IPS DF 6.9 (cell line): ENCODE data around the gene TTPAL.

ENCODE experiments used
- DNase-seq: peaks from one replicate; pipeline ENCODE4 v3.0.0-alpha.2; 2013; ENCODE audit warnings: low read depth, low spot score
- H3K27ac ChIP-seq: one replicate; pipeline ENCODE4 v1.5.1; 2013; ENCODE audit warnings: low read length, control low read depth
- H3K27me3 ChIP-seq: 2 replicates; pipeline ENCODE4 v1.6.1; 2013; ENCODE audit warnings: mild to moderate bottlenecking, low read length; ENCODE audit not compliant: control insufficient read depth, insufficient read depth
- H3K36me3 ChIP-seq: 2 replicates; pipeline ENCODE4 v1.6.1; 2013; ENCODE audit warnings: low read length; ENCODE audit not compliant: control insufficient read depth, insufficient read depth
- H3K4me1 ChIP-seq: 2 replicates; pipeline ENCODE4 v1.6.1; 2013; ENCODE audit warnings: low read length; ENCODE audit not compliant: control insufficient read depth, insufficient read depth
- H3K4me3 ChIP-seq: 2 replicates; pipeline ENCODE4 v1.5.1; 2013; ENCODE audit warnings: mild to moderate bottlenecking, low read length
- H3K9me3 ChIP-seq: 2 replicates; pipeline ENCODE4 v1.6.1; 2013; ENCODE audit warnings: low read length, inconsistent platforms; ENCODE audit not compliant: control insufficient read depth, insufficient read depth
- WGBS: extraction: QIAGEN DNeasy Blood & Tissue Kit; methylation state at CpG from one replicate; pipeline ENCODE4 v1.1.7; 2013; ENCODE audit warnings: mixed read lengths, missing lambda C conversion rate; ENCODE audit not compliant: insufficient read length, insufficient coverage; 5-methylcytosine and 5-hydroxymethylcytosine counted together

TTPAL gene

GRCh38 chr20:44457016-44457415, 18.7 kb upstream of the TTPAL start:
- no CpG with 5 or more reads among the region's 6 CpGs for WGBS
- Histone ChIP-seq H3K9me3 (no peaks in the 10 kb centered on the region), H3K4me1 (no peaks in the 10 kb centered on the region), H3K27me3 (no peaks in the 10 kb centered on the region), H3K4me3 (no peak overlapping the region), H3K36me3 (no peaks in the 10 kb centered on the region), H3K27ac (no peak overlapping the region)
- DNase-seq = no peak

- H3K36me3 ChIP-seq = no peaks in the 10 kb centered on the region
- H3K4me1 ChIP-seq = no peaks in the 10 kb centered on the region
- no peak for DNase-seq
- H3K4me3 ChIP-seq = no peak overlapping the region
- no peaks in the 10 kb centered on the region for H3K9me3 ChIP-seq
- WGBS = no CpG with 5 or more reads among the region's 2 CpGs
- H3K27ac ChIP-seq = no peak overlapping the region
- no peaks in the 10 kb centered on the region for H3K27me3 ChIP-seq
Measured at GRCh38 chr20:44459271-44459670, 16.4 kb upstream of the TTPAL start.

DNA sequence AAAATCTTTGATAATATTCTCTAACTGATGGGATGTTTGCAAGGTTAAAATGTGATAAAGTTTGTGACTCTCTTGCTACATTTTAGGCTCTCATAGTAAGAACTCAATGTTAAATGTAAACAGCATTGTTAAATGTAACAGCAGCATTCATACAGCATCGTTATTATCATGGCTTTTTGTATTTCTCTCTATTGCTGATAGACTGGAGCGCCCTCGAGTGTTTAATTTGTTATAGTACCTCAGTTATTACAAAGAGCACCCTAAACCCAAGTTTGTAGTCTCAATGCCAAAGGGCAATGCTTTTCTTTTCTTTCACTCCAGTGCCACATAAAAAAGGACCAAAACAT, 14.9 kb upstream of the TTPAL start:
- no CpG with 5 or more reads among the region's 3 CpGs for WGBS
- no peak for DNase-seq
- H3K36me3 ChIP-seq = no peaks in the 10 kb centered on the region
- no peak overlapping the region for H3K4me3 ChIP-seq
- no peaks in the 10 kb centered on the region for H3K27me3 ChIP-seq
- no peaks in the 10 kb centered on the region for H3K9me3 ChIP-seq
- H3K4me1 ChIP-seq = no peaks in the 10 kb centered on the region
- H3K27ac ChIP-seq = no peak overlapping the region

- Histone ChIP-seq H3K4me1 (no peaks in the 10 kb centered on the region), H3K27ac (no peak overlapping the region), H3K4me3 (no peak overlapping the region), H3K27me3 (no peaks in the 10 kb centered on the region), H3K36me3 (no peaks in the 10 kb centered on the region), H3K9me3 (no peaks in the 10 kb centered on the region)
- no peak for DNase-seq
- WGBS = no CpG with 5 or more reads among the region's 6 CpGs
Measured at GRCh38 chr20:44461142-44461802, 14.4 kb upstream of the TTPAL start.

DNA sequence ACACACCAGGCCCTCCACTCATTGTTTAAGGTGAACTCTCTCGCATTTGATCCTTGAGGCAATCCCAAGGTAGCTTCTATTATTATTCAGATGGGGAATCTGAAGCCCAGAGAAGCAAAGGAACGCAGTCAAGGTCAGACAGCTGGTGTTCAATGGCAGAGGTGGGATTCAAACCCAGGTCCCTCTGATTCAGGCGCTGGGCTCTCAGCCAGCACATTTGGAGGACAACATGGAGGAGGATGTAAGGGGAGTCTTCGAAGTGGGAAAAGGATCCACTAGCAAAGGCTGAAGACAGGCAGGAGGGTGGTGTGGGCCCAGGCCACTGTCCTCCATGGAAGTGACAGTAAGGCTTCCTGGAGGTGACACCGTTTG, 13.9 kb upstream of the TTPAL start:
- Histone ChIP-seq H3K4me1 (no peaks in the 10 kb centered on the region), H3K27me3 (no peaks in the 10 kb centered on the region), H3K27ac (no peak overlapping the region), H3K36me3 (no peaks in the 10 kb centered on the region), H3K9me3 (no peaks in the 10 kb centered on the region), H3K4me3 (no peak overlapping the region)
- no CpG with 5 or more reads among the region's 5 CpGs for WGBS
- DNase-seq = no peak

DNA sequence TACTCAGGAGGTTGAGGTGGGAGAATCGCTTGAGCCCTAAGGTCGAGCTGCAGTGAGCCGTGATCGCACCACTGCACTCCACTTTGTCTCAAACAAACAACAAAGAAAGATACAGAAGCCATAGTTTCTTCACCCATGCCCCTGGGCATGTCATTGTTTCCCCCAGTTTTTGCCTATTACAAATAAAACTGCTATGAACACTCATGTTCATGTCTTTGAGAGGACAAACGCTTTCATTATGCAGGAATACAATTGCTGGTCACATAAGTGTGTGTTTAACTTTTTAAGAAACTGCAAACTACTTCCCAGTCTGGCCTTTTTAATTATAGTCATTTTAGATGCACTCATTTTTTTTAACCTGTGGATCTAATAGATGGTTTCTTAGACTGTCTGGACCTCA, 12.2 kb upstream of the TTPAL start:
- H3K4me3 ChIP-seq = no peak overlapping the region
- no CpG with 5 or more reads among the region's 5 CpGs for WGBS
- no peaks in the 10 kb centered on the region for H3K27me3 ChIP-seq

DNA sequence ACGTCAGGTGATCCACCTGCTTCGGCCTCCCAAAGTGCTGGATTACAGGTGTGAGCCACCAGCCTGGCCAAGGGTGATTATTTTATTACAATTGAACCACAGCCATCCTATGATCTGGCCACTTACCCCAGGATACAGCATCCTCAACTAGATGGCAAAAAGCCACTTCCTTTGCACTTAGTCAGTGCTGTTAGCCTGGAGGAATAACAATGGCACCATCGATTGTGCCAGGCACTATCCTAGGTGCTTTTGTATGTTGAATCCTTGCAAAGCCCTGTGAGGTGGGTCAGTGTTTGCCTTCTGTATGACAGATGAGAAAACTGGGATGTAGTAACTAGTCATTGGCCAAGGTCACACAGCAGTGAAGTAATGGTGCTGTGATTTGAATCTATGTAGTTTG, 11.2 kb upstream of the TTPAL start:
- Histone ChIP-seq H3K27me3 (no peaks in the 10 kb centered on the region), H3K4me3 (no peak overlapping the region), H3K27ac (no peak overlapping the region), H3K9me3 (no peaks in the 10 kb centered on the region), H3K4me1 (peaks cover 2% of the 10 kb centered on the region; the same call in 1 of the 2 replicates), H3K36me3 (no peaks in the 10 kb centered on the region)
- no peak for DNase-seq
- WGBS = no CpG with 5 or more reads among the region's 3 CpGs

More for the DNA sequence above, 12.2 kb upstream of the TTPAL start:
- peaks cover 2% of the 10 kb centered on the region; the same call in 1 of the 2 replicates for H3K4me1 ChIP-seq
- DNase-seq = no peak
- no peak overlapping the region for H3K27ac ChIP-seq
- no peaks in the 10 kb centered on the region for H3K9me3 ChIP-seq
- no peaks in the 10 kb centered on the region for H3K36me3 ChIP-seq

GRCh38 chr20:44465001-44465560, 10.6 kb upstream of the TTPAL start:
- peaks cover 2% of the 10 kb centered on the region; the same call in 1 of the 2 replicates for H3K4me1 ChIP-seq
- H3K27me3 ChIP-seq = no peaks in the 10 kb centered on the region
- H3K4me3 ChIP-seq = no peak overlapping the region
- no peaks in the 10 kb centered on the region for H3K36me3 ChIP-seq
- H3K9me3 ChIP-seq = no peaks in the 10 kb centered on the region
- WGBS = no CpG with 5 or more reads among the region's 3 CpGs
- DNase-seq = no peak
- H3K27ac ChIP-seq = no peak overlapping the region

- WGBS = no CpG with 5 or more reads among the region's 12 CpGs
Measured at GRCh38 chr20:44467289-44467883, 8.3 kb upstream of the TTPAL start.

GRCh38 chr20:44468044-44468782, 7.5 kb upstream of the TTPAL start:
- no peak overlapping the region for H3K27ac ChIP-seq
- no peaks in the 10 kb centered on the region for H3K36me3 ChIP-seq
- no peaks in the 10 kb centered on the region for H3K9me3 ChIP-seq
- H3K4me1 ChIP-seq = peaks cover 2% of the 10 kb centered on the region; the same call in 1 of the 2 replicates
- H3K27me3 ChIP-seq = no peaks in the 10 kb centered on the region
- no peak for DNase-seq
- H3K4me3 ChIP-seq = no peak overlapping the region
- no CpG with 5 or more reads among the region's 8 CpGs for WGBS

More at GRCh38 chr20:44467289-44467883, 8.3 kb upstream of the TTPAL start:
- Histone ChIP-seq H3K36me3 (no peaks in the 10 kb centered on the region), H3K4me3 (no peak overlapping the region), H3K27ac (no peak overlapping the region), H3K27me3 (no peaks in the 10 kb centered on the region), H3K4me1 (peaks cover 2% of the 10 kb centered on the region; the same call in 1 of the 2 replicates), H3K9me3 (no peaks in the 10 kb centered on the region)
- DNase-seq = no peak
